ENCODE data around the gene KCP. TPM values are rescaled to one million over a fixed set of nuclear protein-coding genes. Genes with fewer than 3 reads are reported as not detected.
"Not testable (repeated sequence)": the region's sequence is repeated elsewhere in the genome, so short reads cannot be mapped to it uniquely, and the experiment has no call there.

KCP gene
- total and polyA plus RNA-seq, 8 donors = 0.08 to 0.95 (median 0.35) TPM

GRCh38 chr7:128913870-128914565 lies 3.5 kb upstream of the KCP start:
- no peaks in the 10 kb centered on the region for H3K9me3 ChIP-seq
- no peak for FAIRE-seq
- intact Hi-C loops (cut with DNase I) = no loop called here

GRCh38 chr7:128912709-128913495 lies 2.4 kb upstream of the KCP start:
- DNase-seq; FAIRE-seq; ATAC-seq; H3K27ac ChIP-seq; H3K4me1 ChIP-seq; H3K27me3 ChIP-seq; H3K4me3 ChIP-seq; intact Hi-C loops (cut with DNase I); H3K9me3 ChIP-seq; H3K36me3 ChIP-seq: not testable (repeated sequence)
- WGBS, 2 donors = 72 to 94% methylated on average over 7 to 9 of the region's 20 CpGs

More at GRCh38 chr7:128913870-128914565, 3.5 kb upstream of the KCP start:
- Histone ChIP-seq H3K27me3 (no peaks in the 10 kb centered on the region), H3K27ac (no peak overlapping the region), H3K4me1 (no peaks in the 10 kb centered on the region), H3K4me3 (no peak overlapping the region), H3K36me3 (no peaks in the 10 kb centered on the region)
- no peak for ATAC-seq
- TF ChIP-seq CTCF (IDR thresholded peaks at IDR 0.05) = no peak
- 60 to 66% methylated on average over 10 of the region's 10 CpGs for WGBS, 2 donors
- peak in 1 of 6 donors; percentile 8 for DNase-seq

- Histone ChIP-seq H3K9me3 (no peaks in the 10 kb centered on the region), H3K27ac (no peak overlapping the region), H3K36me3 (no peaks in the 10 kb centered on the region), H3K27me3 (no peaks in the 10 kb centered on the region), H3K4me1 (no peaks in the 10 kb centered on the region), H3K4me3 (no peak overlapping the region)
- DNase-seq (peak in 1 of 6 donors; percentile 4), ATAC-seq (no peak), FAIRE-seq (no peak)
- intact Hi-C loops (cut with DNase I) = no loop called here
- TF ChIP-seq CTCF (IDR thresholded peaks at IDR 0.05) = no peak
- 64 to 76% methylated on average over 3 of the region's 3 CpGs for WGBS, 2 donors
These were observed 1.8 kb upstream of the KCP start for GRCh38 chr7:128912281-128912680.

GRCh38 chr7:128911423-128912031 lies 1.0 kb upstream of the KCP start:
- Histone ChIP-seq H3K4me1 (no peaks in the 10 kb centered on the region), H3K27me3 (no peaks in the 10 kb centered on the region), H3K27ac (peak overlapping the region in 1 of 4 donors; percentile 8), H3K9me3 (no peaks in the 10 kb centered on the region), H3K36me3 (no peaks in the 10 kb centered on the region), H3K4me3 (no peak overlapping the region)
- intact Hi-C loops (cut with DNase I) = no loop called here
- 66 to 83% methylated on average over 8 of the region's 8 CpGs for WGBS, 2 donors
- no peak for FAIRE-seq
- ATAC-seq = peak in 3 of 4 donors; percentile 38 to 64 (median 51)
- peak in 2 of 6 donors; percentile 16 to 53 for DNase-seq
- no peak for TF ChIP-seq CTCF (IDR thresholded peaks at IDR 0.05)

Data from pancreas (tissue), 10 donors.